Mesendoderm (in vitro differentiated cells): Measurements from ENCODE around the gene ZNF865.
"Not testable (repeated sequence)": the region's sequence is repeated elsewhere in the genome, so short reads cannot be mapped to it uniquely, and the experiment has no call there.

ENCODE experiments used
- DNase-seq: peaks from one replicate; pipeline ENCODE4 v3.0.0; 2013
- H2AK5ac ChIP-seq: 2 replicates; pipeline ENCODE4 v1.6.1; 2013; ENCODE audit warnings: low read length, inconsistent platforms
- H2BK120ac ChIP-seq: 2 replicates; pipeline ENCODE4 v1.6.1; 2013; ENCODE audit warnings: low read depth, mild to moderate bottlenecking, low read length, moderate library complexity, mixed read lengths
- H2BK15ac ChIP-seq: replicated peaks from 2 replicates; pipeline ENCODE4 v1.6.1; 2013; ENCODE audit warnings: low read depth, mild to moderate bottlenecking, moderate library complexity
- H2BK5ac ChIP-seq: 2 replicates; pipeline ENCODE4 v1.6.1; 2013; ENCODE audit warnings: low read length, inconsistent platforms
- H3K18ac ChIP-seq: 2 replicates; pipeline ENCODE4 v1.6.1; 2013; ENCODE audit warnings: mild to moderate bottlenecking, low read length, mixed read lengths
- H3K23ac ChIP-seq: one replicate; pipeline ENCODE4 v1.6.1; 2013; ENCODE audit warnings: low read length
- H3K27ac ChIP-seq: 2 replicates; pipeline ENCODE4 v1.5.1; 2013; ENCODE audit warnings: low read depth, mild to moderate bottlenecking, inconsistent platforms, low read length, moderate library complexity
- H3K27me3 ChIP-seq: 2 replicates; pipeline ENCODE4 v1.6.1; 2013; ENCODE audit warnings: low read length, control low read depth, mild to moderate bottlenecking, inconsistent platforms; ENCODE audit not compliant: insufficient read depth, poor library complexity
- H3K36me3 ChIP-seq: 2 replicates; pipeline ENCODE4 v1.6.1; 2013; ENCODE audit warnings: low read length, inconsistent platforms; ENCODE audit not compliant: control insufficient read depth, insufficient read depth
- H3K4ac ChIP-seq: one replicate; pipeline ENCODE4 v1.6.1; 2013; ENCODE audit warnings: low read depth, mild to moderate bottlenecking, low read length, moderate library complexity
- H3K4me1 ChIP-seq: 2 replicates; pipeline ENCODE4 v1.6.1; 2013; ENCODE audit warnings: low read depth, low read length, inconsistent platforms; ENCODE audit not compliant: control insufficient read depth
- H3K4me2 ChIP-seq: 2 replicates; pipeline ENCODE4 v1.6.1; 2013; ENCODE audit warnings: low read length
- H3K4me3 ChIP-seq: 2 replicates; pipeline ENCODE4 v1.5.1; 2013; ENCODE audit warnings: mild to moderate bottlenecking, low read length
- H3K56ac ChIP-seq: one replicate; pipeline ENCODE4 v1.6.1; 2013; ENCODE audit warnings: low read length
- H3K79me1 ChIP-seq: 2 replicates; pipeline ENCODE4 v1.6.1; 2013; ENCODE audit warnings: low read length, inconsistent platforms
- H3K79me2 ChIP-seq: 2 replicates; pipeline ENCODE4 v1.6.1; 2013; ENCODE audit warnings: mild to moderate bottlenecking, low read length; ENCODE audit not compliant: control insufficient read depth, insufficient read depth
- H3K9ac ChIP-seq: 2 replicates; pipeline ENCODE4 v1.6.1; 2013; ENCODE audit warnings: low read length, inconsistent platforms
- H4K5ac ChIP-seq: one replicate; pipeline ENCODE4 v1.6.1; 2013; ENCODE audit warnings: low read length
- H4K8ac ChIP-seq: one replicate; pipeline ENCODE4 v1.6.1; 2013; ENCODE audit warnings: low read depth, mild to moderate bottlenecking, control low read depth, low read length, moderate library complexity
- WGBS: extraction: QIAGEN DNeasy Blood & Tissue Kit; methylation state at CpG from one replicate; pipeline ENCODE4 v1.1.7; 2013; ENCODE audit warnings: low lambda C conversion rate, missing lambda C conversion rate; ENCODE audit not compliant: insufficient coverage; ENCODE audit errors: extremely low coverage; 5-methylcytosine and 5-hydroxymethylcytosine counted together

ZNF865 gene

GRCh38 chr19:55579766-55580621, 25.5 kb upstream of the ZNF865 start:
- peaks cover 4% of the 10 kb centered on the region for H3K79me1 ChIP-seq
- H3K9ac ChIP-seq: peak overlapping the region; percentile 82
- H3K27me3 ChIP-seq: no peaks in the 10 kb centered on the region
- peaks cover 7% of the 10 kb centered on the region for H3K36me3 ChIP-seq
- peak overlapping the region; percentile 10 for H3K27ac ChIP-seq
- H3K4me2 ChIP-seq: peak overlapping the region; percentile 72
- H2BK120ac ChIP-seq: peak overlapping the region; percentile 39
- peak overlapping the region; percentile 99 for H3K18ac ChIP-seq
- no peak overlapping the region for H3K23ac ChIP-seq
- peak overlapping the region; percentile 95 for H3K4ac ChIP-seq
- peak overlapping the region; percentile 41 for H4K8ac ChIP-seq
- H3K79me2 ChIP-seq: peaks cover 8% of the 10 kb centered on the region
- peak; percentile 63 for DNase-seq
- no peak overlapping the region for H2AK5ac ChIP-seq
- WGBS: no CpG with 5 or more reads among the region's 20 CpGs
- peak overlapping the region; percentile 63 for H2BK5ac ChIP-seq
- no peaks in the 10 kb centered on the region for H3K4me1 ChIP-seq
- H3K4me3 ChIP-seq: peak overlapping the region; percentile 85
- peak overlapping the region; percentile 90 for H3K56ac ChIP-seq
- no peak overlapping the region for H4K5ac ChIP-seq
- no peak overlapping the region for H2BK15ac ChIP-seq

GRCh38 chr19:55580628-55581144, 24.8 kb upstream of the ZNF865 start, which contains the start of gene ZNF579:
ZNF579 (minus strand) TSS chr19:55580848; CDS start chr19:55579639, 1,209 bp downstream.
- peak within 1 kb of the TSS; percentile 72 for H3K4me2 ChIP-seq
- no peak within 1 kb of the TSS for H2BK15ac ChIP-seq
- peaks cover 8% of the 10 kb centered on the region for H3K79me2 ChIP-seq
- no peak within 1 kb of the TSS for H4K5ac ChIP-seq
- peak within 1 kb of the TSS; percentile 99 for H3K18ac ChIP-seq
- peak within 1 kb of the TSS; percentile 100 for H4K8ac ChIP-seq
- peak; percentile 92 for DNase-seq
- H2AK5ac ChIP-seq: no peak within 1 kb of the TSS
- H3K27me3 ChIP-seq: no peaks in the 10 kb centered on the region
- no peaks in the 10 kb centered on the region for H3K4me1 ChIP-seq
- H3K4ac ChIP-seq: peak within 1 kb of the TSS; percentile 95
- H3K79me1 ChIP-seq: peaks cover 4% of the 10 kb centered on the region
- no CpG with 5 or more reads among the region's 24 CpGs for WGBS
- H3K27ac ChIP-seq: peak within 1 kb of the TSS; percentile 10
- peak within 1 kb of the TSS; percentile 63 for H2BK5ac ChIP-seq
- peak within 1 kb of the TSS; percentile 90 for H3K56ac ChIP-seq
- H3K23ac ChIP-seq: no peak within 1 kb of the TSS
- H2BK120ac ChIP-seq: peak within 1 kb of the TSS; percentile 39
- H3K4me3 ChIP-seq: peak within 1 kb of the TSS; percentile 85
- peak within 1 kb of the TSS; percentile 82 for H3K9ac ChIP-seq
- peaks cover 7% of the 10 kb centered on the region for H3K36me3 ChIP-seq

- no peak overlapping the region for H3K4ac ChIP-seq
- no peak overlapping the region for H3K27ac ChIP-seq
- no peak overlapping the region for H2BK5ac ChIP-seq
- H3K18ac ChIP-seq: no peak overlapping the region
- H4K5ac ChIP-seq: no peak overlapping the region
- H2BK15ac ChIP-seq: no peak overlapping the region
- H3K4me3 ChIP-seq: no peak overlapping the region
- peak overlapping the region; percentile 100 for H4K8ac ChIP-seq
- DNase-seq: peak; percentile 56
- H3K36me3 ChIP-seq: peaks cover 7% of the 10 kb centered on the region
- H3K79me1 ChIP-seq: peaks cover 4% of the 10 kb centered on the region
- H3K4me2 ChIP-seq: peak overlapping the region; percentile 17
- no peaks in the 10 kb centered on the region for H3K4me1 ChIP-seq
- WGBS: no CpG with 5 or more reads among the region's 12 CpGs
- peak overlapping the region; percentile 72 for H3K56ac ChIP-seq
- H3K23ac ChIP-seq: no peak overlapping the region
- no peaks in the 10 kb centered on the region for H3K27me3 ChIP-seq
- H3K79me2 ChIP-seq: peaks cover 8% of the 10 kb centered on the region
- H2AK5ac ChIP-seq: no peak overlapping the region
- no peak overlapping the region for H2BK120ac ChIP-seq
- H3K9ac ChIP-seq: peak overlapping the region; percentile 53
These were observed 24.2 kb upstream of the ZNF865 start for GRCh38 chr19:55581145-55581822.

DNA sequence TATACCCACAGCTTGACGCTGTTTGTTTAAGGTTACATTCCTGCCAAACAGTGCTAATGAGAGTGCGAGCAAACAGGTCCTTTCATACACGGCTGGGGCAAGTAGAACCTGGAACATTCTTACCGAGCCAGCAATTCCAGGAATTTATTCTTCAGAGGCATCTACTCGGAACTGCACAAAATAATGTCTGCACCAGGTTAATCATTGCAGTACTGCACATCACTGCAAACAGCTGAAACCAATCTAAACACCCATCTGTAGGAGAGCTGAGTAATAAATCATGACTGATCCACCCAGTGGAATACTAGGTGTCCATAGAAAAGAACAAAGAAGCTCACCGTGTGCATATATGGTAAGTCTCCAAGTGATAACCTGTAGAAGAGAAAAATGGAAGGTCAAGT, 23.6 kb upstream of the ZNF865 start:
- H3K4me1 ChIP-seq: no peaks in the 10 kb centered on the region
- no peaks in the 10 kb centered on the region for H3K27me3 ChIP-seq
- H3K27ac ChIP-seq: no peak overlapping the region
- peak; percentile 23 for DNase-seq
- no peak overlapping the region for H2BK120ac ChIP-seq
- H3K18ac ChIP-seq: no peak overlapping the region
- no peak overlapping the region for H3K9ac ChIP-seq
- H3K4ac ChIP-seq: no peak overlapping the region
- peaks cover 8% of the 10 kb centered on the region for H3K79me2 ChIP-seq
- H2BK15ac ChIP-seq: no peak overlapping the region
- peaks cover 6% of the 10 kb centered on the region for H3K36me3 ChIP-seq
- H2BK5ac ChIP-seq: no peak overlapping the region
- H3K79me1 ChIP-seq: peaks cover 4% of the 10 kb centered on the region
- H2AK5ac ChIP-seq: no peak overlapping the region
- no peak overlapping the region for H3K56ac ChIP-seq
- no peak overlapping the region for H3K4me2 ChIP-seq
- no peak overlapping the region for H3K4me3 ChIP-seq
- WGBS: no CpG with 5 or more reads among the region's 6 CpGs
- H4K5ac ChIP-seq: no peak overlapping the region
- H4K8ac ChIP-seq: no peak overlapping the region
- no peak overlapping the region for H3K23ac ChIP-seq

DNA sequence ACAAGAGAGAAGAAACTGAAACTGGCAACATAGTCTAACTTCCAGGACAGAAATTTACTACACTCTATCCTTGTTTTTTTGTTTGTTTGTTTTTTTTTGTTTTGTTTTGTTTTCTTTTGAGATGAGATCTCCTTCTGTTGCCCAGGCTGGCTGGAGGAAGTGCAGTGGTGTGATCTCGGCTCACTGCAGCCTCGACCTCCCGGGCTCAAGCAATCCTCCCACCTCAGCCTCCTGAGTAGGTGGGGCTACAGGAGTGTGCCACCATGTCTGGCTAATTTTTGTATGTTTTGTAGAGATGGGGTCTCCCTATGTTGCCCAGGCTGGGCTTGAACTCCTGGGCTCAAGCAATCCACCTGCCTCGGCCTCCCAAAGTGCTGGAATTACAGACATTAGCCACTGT, 23.2 kb upstream of the ZNF865 start:
- DNase-seq, H3K36me3 ChIP-seq, H2BK5ac ChIP-seq, H3K4me1 ChIP-seq, H3K27me3 ChIP-seq, H3K23ac ChIP-seq, H3K4me2 ChIP-seq, H3K18ac ChIP-seq, H4K5ac ChIP-seq, H3K79me2 ChIP-seq, H3K4ac ChIP-seq, H3K27ac ChIP-seq, H2BK120ac ChIP-seq, H3K9ac ChIP-seq, H3K4me3 ChIP-seq, H2AK5ac ChIP-seq, H2BK15ac ChIP-seq, H4K8ac ChIP-seq, H3K56ac ChIP-seq, H3K79me1 ChIP-seq: not testable (repeated sequence)
- WGBS: no CpG with 5 or more reads among the region's 4 CpGs
